OCI-LY7 (cell line): ENCODE measurements around the gene MORN5.

ENCODE experiments used
- CTCF ChIP-seq: fragments of 200-600 bp; sonication (generic); conservative IDR thresholded peaks from 2 replicates; pipeline ENCODE4 v1.5.1; 2014; ENCODE audit warnings: mild to moderate bottlenecking, antibody characterized with exemption, low read length, moderate library complexity, mixed read lengths
- EZH2phosphoT487 ChIP-seq: fragments of 200-600 bp; sonication (generic); IDR thresholded peaks from 2 replicates; pipeline ENCODE4 v1.6.1; 2018; ENCODE audit warnings: low read depth, borderline replicate concordance, mild to moderate bottlenecking, mixed run types, antibody characterized with exemption, low read length, moderate library complexity, mixed read lengths

GRCh38 chr9:122184551-122184950, 24.8 kb downstream of the MORN5 start:
- TF ChIP-seq EZH2phosphoT487 (no peak), CTCF (no peak)
